ENCODE data around the gene DNAI2.
"Not testable (repeated sequence)": the region's sequence is repeated elsewhere in the genome, so short reads cannot be mapped to it uniquely, and the experiment has no call there.

DNAI2 gene

DNA sequence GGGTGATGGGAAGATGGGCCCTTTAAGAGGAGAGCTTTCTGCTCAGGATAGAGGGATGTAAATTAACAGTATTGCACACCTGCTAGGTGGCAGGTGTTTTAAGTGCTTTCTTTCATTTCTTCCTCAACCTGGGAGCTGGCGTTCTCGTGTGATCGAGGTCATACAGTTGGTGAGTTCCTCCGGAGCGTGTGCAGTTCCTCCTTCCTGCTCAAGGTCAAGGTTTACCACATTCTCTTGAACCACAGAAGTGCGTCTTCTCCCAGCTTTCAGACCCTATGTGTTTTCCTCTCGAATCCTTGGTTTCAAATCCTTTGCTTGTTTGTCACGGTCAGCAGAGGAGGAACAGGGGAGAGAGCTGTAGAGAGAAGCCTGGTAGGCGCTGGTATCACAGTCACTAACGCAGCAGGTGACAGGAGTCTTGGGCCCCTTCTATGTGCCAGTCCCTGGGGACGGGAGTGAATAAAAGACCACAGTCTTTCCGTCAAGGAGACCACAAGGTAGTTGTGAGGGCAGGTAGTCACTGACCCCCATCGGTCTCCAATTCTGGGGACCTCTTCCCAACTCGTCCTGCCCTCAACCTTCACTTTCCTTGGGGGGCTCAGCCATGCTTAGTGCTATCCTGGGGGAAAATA lies 791 bp downstream of the DNAI2 start:
- DNase-seq (ENCODE audit: low spot score): peak; percentile 11

DNA sequence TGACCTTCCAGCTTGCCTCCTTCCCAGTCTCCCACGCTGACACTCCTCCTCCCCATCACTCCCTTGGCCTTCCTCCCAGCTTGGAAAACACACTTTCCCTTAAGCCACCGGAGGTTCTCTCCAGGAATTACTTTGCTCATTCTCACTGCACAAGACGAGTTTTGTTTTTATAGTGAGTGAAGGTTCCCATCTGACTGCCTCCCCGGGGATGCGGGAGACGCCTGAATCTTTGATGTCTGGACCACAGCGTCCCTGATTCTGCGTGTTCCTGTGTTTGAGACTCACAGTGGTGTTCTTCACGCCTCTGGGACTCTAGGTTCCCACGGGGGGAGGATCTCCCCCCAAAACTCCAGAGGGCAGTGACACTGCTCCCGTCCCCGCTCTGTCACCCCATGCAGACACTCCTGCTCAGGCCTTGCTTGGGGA lies 2.0 kb downstream of the DNAI2 start:
- DNase-seq (ENCODE audit: low spot score): no peak

DNA sequence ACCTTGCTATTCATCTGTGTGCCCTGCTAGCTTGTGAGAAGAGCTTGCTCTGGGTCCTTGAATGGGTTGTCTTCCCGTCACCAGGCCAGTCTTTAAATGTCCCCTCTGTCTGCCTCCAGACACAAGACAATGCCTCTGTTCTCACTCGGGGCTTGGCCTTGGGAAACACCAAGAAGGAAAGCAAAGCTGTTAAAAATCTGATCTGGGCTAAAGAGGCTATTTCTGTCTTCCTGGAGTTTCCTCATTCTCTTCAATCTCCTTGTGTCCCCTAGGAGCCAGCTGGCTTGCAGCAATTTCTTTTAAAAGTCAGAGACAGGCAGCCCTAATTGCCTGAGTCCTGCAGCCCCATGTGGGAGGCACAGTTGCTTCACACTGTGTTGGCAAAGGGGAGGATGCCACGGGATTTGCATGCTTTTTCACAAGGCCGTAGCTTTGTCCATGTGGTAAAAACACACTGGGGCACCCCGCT lies 2.5 kb downstream of the DNAI2 start:
- no peak for DNase-seq (ENCODE audit: low spot score)

DNA sequence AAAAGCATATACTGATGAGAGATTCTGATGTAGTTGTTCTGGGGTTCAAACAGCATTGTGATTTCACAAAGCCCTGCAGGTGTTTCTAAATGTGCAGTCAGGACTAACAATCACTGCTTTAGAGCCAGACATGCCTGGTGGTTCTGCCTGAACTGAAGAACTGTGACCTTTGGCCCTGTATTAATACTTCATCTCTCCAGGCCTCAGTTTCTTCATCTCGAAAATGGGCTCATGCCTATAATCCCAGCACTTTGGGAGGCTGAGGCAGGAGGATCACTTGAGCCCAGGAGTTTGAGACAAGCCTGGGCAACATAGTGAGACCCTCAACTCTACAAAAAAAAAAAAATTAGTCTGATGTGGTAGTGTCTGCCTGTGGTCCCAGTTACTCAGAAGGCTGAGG lies 3.9 kb downstream of the DNAI2 start:
- DNase-seq (ENCODE audit: low spot score): no peak

DNA sequence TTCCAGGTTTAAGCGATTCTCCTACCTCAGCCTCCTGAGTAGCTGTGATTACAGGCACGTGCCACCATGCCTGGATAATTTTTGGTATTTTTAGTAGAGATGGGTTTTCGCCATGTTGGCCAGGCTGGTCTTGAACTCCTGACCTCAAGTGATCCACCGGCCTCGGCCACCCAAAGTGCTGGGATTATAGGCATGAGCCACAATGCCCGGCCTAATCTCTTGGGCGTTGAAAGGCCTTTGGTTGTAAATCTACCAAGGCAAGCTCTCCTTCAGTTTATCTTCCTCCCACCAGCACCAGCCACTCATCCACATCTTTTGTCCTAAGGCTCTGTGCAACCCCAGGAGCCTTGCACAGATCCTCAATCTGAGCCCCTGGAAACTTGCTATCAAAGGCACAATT lies 5.6 kb downstream of the DNAI2 start:
- not testable (repeated sequence) for DNase-seq (ENCODE audit: low spot score)

DNA sequence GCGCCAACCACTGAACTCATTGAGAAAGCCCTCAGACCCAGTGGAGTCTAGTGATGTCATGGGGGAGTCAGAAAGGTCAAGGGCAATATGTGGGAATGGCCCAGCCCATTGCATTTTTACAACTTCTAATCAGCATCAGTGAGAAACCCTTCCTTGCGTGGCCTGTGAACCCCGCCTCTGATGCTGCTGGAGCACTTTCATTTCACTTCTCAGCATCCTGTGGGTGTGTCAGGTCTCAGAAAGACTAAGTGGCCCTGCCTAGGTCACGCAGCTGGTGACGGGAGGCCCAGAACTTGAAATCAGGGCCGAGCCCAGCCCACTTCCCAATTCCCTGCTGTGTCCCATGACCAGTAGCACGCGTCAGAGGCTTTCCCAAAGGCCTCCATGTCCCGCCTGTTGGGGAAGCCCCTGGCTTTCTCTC lies 6.1 kb downstream of the DNAI2 start:
- DNase-seq (ENCODE audit: low spot score): peak; percentile 81

DNA sequence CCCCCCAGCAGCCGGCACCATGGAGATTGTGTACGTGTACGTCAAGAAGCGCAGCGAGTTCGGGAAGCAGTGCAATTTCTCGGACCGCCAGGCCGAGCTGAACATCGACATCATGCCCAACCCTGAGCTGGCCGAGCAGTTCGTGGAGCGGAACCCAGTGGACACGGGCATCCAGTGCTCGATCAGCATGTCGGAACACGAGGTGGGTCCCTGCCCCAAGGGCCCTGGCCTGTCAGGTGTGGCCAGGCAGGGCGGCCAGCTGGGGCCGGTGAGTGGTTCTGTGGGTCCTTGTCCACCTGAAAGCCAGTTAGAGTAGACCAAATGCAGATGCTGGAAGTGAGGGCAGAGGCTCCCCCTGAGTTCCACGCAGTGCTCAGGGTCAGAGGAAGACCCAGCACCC lies 7.8 kb downstream of the DNAI2 start:
- no peak for DNase-seq (ENCODE audit: low spot score)

DNA sequence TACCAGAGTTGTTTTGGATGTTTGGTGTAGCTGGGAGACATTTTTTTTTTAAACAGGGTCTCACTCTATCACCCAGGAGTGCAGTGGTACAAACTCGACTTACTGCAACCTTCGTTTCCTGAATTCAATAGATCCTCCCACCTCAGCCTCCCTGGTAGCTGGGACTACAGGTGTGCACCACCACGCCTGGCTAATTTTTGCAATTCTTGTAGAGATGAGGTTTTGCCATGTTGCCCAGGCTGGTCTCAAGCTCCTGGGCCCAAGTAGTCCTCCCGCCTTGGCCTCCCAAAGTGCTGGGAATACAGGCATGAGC lies 8.2 kb downstream of the DNAI2 start:
- not testable (repeated sequence) for DNase-seq (ENCODE audit: low spot score)

DNA sequence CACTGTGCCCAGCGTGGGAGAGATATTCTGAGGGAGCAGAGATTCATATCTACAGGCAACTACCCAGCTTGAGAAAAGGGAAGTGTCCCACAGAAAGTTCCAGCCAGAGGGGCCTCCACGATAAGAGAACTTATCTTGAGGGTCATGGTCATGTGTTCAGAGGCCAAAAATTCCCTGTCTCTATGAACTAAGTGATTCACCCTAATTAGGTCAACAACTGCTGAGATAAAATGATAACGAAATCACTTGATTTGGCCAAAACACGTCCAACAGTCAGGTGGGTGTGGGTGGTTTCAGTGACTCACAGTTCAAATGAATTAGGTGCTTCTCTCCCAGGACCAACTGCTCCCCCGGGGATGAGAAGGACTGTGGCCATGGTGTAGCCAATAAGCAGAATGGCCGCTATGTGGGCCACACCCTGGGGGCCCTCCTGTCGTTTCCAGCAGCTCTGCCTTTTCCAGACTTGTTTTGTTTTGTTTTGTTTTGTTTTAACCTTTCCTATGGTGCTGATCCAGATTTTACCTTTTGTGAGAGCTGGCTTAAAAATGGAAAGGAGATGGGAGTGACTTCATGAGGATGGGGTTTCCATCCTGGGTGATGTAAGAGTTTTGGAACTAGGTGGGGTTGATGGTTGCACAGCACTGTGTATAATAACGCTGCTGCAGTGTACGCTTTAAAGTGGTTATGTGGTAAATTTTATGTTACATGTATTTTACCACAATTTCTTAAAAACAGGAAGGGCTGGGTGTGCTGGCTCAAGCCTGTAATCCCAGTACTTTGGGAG lies 8.7 kb downstream of the DNAI2 start:
- peak; percentile 75 for DNase-seq (ENCODE audit: low spot score)

DNA sequence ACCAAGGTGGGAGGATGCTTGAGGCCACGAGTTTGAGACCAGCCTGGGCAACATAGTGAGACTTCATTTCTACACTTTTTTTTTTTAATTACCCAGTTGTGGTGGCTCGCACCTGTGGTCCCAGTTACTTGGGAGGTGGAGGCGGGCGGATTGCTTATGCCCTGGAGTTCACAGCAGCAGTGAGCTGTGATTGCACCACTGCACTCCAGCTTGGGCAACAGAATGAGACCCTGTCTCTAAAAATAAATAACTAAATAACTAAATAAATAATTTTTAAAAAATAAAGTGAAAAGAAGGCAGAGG lies 9.3 kb downstream of the DNAI2 start:
- DNase-seq (ENCODE audit: low spot score): no peak

DNA sequence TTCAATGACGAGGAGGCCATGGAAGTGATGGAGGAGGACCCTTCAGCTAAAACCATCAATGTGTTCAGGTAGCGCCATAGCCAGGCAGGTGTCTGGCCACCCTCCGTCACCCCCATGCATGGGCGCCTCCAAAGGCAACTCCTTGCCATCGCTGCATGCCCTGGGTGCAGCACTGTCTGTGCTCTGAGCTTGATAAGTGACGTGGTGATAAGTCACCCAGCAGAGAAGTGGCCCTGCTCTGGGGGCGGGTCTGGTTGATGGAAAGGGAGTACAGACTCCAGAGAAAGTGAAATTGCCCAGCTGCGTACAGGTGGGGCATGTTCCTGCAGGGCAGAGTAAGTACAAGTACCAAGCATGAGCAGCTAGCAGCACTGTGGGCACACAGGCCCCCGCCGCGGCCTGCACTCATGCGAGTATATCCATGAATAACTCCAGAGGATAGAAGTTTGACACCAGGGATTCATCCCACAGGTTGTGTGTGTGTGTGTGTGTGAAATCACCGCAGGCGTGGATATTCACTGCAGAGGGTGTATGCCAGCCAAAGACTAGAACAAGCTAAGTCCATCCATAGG lies 13.1 kb downstream of the DNAI2 start:
- DNase-seq (ENCODE audit: low spot score): no peak

DNA sequence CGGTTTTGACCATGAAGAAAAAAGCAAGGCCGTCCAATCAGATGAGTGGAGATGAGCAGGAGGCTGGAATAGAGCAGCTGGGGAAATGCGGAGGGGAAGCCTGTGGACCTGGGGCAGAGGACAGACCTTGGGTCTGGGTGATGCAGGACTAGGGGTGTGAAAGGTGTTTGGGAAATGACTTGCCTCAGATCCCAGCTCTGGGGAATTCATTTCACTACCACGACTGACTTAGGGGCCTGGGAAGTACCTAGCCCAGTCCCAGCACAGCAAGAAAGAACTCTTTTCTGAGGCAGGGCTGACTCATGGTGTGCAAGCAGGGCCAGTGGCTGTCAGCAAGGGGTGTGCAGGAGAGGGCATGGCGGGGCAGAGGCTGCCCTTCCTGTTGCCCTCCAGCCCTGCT lies 14.8 kb downstream of the DNAI2 start:
- DNase-seq (ENCODE audit: low spot score): no peak

DNA sequence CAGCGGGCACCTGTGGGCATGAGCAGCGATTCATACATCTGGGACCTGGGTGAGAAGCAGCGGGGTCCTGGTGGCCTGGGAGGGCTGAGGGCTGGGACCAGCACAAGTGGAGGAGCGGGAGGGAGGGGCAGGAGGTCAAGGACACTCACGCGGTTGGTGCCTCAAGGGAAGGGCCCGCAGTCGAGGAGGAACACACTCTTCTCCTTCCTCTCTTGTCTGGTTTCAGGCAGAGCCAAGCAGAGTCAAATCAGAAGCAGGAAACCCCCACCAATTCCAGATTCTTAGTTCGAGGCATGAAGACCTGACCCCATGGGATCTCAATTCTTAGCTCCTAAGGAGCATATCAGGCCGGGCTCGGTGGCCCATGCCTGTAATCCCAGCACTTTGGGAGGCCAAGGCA lies 15.7 kb downstream of the DNAI2 start:
- no peak for DNase-seq (ENCODE audit: low spot score)

DNA sequence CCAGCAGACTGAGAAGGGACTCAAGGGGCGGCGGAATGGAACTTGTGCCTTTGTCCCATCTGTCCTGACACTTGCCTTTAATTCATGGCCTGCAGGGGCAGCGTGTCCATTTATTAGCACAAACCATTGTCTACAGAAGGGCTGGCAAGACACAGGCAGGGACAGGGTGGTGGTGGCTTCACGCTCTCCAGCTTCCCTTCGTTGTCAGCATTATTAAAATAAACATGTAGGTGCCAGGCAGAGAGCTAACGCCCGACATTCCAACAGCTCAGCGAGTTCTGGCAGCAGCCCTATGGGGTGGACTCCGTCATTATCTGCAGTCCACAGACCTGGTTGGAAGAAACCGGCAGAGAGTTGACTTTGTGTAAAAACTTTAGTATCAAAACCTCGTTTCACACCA lies 16.3 kb downstream of the DNAI2 start:
- no peak for DNase-seq (ENCODE audit: low spot score)

DNA sequence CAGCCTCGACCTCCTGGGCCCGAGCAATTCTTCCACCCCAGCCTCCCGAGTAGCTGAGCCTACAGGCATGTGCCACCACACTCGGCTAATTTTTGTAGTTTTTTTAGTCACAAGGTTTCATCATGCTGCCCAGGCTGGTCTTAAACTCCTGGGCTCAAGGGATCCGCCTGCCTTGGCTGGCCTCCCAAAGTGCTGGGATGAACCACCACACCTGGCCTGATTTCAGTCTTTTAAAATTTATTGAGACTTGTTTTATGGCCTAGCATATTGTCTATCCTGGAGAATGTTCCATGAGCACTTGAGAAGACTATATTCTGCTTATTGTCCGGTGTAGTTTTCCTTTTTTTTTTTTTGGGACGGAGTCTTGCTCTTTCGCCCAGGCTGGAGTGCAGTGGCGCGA lies 18.5 kb downstream of the DNAI2 start:
- no peak for DNase-seq (ENCODE audit: low spot score)

DNA sequence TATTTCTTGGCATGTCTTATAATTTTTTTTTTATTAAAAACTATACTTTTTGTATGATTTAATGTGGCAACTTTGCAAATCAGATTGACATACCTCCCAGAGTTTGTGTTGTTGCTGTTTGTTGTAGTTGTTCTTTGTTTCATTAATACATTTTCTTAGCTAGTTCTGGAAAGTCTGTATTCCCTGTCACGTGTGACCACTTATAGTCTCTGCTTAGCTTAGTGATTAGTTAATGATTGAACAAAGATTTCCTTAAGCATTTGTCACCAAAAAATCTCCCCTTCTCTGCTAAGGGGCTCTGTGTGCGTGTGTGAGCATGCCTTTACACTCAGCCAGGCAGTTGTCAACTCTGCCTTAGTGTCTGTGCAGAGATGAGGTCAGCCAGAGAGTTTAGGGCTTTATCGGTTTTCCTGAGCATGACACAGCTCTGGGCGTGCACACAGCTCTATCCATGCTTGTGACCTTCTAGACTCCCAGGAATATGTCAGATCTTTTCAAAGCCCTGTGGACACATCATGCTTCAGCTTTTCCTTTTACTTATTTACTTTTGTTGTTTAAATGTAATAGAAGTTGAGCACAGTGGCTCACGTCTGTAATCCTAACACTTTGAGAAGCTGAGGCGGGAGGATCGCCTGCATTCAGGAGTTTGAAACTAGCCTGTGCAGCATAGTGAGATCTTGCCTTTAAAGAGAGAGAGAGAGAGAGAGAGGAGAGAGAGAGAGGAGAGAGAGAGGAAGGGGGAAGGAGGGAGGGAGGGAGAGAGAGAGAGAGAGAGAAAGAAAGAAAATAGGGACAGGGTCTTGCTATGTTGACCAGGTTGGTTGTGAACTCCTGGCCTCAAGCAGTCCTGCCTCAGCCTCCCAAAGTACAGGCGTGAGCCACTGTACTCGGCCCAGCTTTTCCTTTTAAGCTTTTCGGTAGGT lies 21.9 kb downstream of the DNAI2 start:
- no peak for DNase-seq (ENCODE audit: low spot score)

DNA sequence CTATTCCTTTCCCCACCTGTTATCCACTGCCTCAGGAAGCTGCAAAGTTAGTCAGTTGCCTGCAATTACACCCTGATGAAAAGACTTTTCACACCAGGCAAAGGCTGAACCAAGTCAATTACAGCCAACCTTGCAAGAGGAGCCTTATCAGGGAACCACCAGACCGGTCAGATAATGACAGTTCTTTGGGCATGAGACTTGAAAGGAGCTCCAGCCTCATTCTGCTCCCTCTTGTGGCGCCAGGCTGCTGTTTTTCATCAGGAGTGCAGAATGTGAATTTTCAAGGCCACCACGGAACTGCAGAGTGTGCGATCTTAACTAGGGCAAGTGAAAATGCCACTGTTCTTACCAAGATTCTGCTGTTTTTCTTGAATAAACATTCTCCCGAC lies 22.5 kb downstream of the DNAI2 start:
- peak; percentile 60 for DNase-seq (ENCODE audit: low spot score)

DNA sequence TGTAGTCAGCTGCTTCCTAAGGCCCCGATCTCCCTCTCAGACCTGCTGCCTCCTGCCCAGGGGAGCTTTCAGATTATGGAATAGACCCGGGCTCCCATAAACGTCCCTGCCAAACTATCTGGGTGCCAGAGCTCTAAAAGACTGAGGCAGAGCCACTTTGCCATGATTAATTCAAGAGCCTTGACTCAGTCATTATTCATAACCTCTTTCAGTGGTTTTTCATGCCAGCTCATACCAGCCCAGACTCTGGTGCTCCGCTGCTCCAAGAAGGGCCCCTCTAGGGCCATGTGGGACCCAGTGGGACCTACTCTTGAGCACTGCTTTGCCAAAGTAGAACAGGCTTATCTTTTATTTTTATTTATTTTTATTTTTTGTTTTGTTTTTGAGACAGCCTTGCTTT lies 23.9 kb downstream of the DNAI2 start:
- DNase-seq (ENCODE audit: low spot score): no peak

DNA sequence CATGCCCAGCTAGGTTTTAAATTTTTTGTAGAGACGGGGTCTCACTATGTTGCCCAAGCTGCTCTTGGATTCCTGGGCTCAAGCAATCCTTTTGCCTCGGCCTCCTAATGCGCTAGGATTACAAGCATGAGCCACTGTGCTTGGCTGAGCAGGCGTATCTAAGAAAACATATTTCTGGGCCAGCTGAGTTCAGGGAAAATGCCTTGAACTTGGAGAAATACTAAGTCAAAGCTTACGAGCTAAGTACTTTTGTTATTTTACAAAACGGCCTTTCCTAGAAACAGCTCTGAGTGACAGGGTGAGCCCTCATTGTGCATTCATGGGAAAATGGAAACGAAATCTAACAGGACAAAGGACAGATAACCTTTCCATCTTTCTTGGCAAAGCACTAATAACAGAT lies 24.7 kb downstream of the DNAI2 start:
- DNase-seq (ENCODE audit: low spot score): no peak

DNA sequence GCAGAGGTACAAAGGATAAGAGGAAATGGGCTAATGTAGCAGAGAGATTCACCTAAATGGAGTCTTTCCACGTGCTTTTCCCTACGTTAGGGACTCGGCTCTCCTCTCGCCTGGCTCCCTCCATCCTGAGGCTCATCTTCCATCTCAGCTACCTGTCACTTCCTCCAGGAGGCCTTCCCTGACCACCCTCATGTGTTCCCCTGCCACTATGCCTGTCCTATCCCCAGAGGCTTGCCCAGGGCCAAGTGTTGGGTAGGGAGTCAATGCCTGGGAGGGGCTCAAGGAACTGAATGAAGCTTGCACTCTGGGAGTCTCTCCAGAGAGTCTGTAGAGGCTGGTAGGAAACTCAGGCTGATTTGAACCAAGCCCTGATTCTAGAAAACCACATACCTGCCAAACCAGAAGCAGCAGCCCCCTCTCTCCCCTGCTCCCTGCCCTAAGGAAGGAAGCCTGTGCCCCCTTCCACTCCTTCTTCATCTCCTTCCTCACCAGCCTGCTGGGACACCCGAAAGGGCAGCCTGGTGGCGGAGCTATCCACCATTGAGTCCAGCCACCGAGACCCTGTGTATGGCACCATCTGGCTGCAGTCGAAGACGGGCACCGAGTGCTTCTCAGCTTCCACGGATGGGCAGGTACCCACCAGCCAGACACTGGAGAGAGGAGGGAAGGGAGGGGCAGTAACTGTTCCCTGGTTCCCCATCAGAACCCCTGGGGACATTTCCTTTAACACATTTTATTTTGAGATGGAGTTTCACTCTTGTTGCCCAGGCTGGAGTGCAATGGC lies 25.4 kb downstream of the DNAI2 start:
- DNase-seq (ENCODE audit: low spot score): no peak

DNA sequence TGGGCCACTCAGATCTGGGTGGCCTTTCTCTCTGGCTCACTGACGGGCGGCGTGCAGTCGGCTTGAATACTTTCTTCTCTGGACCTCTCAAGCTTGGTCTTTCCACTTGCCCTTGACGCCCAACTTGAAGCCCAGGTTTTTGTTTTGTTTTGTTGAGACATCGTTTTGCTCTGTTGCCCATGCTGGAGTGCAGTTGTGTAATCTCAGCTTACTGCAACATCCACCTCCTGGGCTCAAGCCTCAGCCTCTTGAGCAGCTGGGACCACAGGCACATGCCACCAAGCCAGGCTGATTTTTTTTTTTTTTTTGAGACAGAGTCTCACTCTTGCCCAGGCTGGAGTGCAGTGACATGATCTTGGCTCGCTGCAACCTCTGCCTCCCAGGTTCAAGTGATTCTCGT lies 29.3 kb downstream of the DNAI2 start:
- DNase-seq (ENCODE audit: low spot score): no peak

DNA sequence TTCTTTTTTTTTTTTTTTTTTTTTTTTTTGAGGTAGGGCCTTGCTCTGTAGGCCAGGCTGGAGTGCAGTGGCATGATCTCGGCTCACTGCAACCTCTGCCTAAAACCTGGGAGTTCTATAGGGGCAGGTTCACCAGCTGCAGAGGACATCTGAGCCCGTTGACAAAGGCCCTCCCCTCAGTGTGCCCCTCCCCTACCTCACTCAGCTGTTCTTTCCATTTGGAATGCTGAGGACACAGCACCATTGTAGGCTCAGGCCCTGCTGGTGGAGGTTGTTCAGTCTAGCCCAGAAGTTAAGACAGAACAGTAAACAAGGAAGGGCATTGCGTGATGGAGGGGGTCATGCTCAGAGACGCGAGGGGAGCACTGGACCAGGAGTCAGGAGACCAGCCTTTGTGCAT lies 30.1 kb downstream of the DNAI2 start:
- DNase-seq (ENCODE audit: low spot score): no peak
